Measurements from ENCODE around the gene PRKCH.

The PRKCH gene

DNA sequence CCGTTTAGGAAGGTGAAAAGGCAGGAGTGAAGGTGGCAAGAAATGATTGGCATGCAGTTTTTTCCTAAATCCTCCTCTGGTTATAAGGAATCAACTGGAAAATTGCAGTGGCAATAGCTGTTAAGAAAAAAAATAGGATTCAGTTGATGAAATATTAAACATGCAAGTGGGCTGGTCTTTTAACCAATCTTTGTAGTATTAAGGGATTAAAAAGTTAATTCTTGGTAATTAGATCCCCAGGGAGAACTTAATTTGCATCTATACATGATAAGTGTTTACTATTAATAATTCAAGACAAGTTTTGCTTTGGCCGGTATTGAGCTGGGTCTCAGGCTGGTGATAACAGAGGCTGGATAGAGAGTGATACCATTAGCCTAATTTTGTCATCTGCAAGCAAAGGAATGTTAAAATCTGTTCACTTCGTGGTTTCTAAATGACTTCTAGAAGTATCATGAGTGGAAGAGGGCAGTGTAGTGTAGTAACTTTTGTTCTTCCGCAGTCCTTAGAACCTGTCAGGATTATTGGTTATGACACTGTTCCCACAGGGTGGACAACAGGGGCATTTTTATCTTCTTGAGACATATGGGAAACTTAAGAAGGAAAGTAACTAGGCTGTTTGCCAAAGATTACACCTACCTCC, 118.5 kb downstream of the PRKCH start:
- Histone ChIP-seq H3F3A (ENCODE audit: insufficient read depth) (no peaks in the 10 kb centered on the region), H3K9ac (ENCODE audit: low read length) (no peak overlapping the region), H3K9me3 (ENCODE audit: insufficient read depth, low read length) (no peaks in the 10 kb centered on the region), H4K20me1 (ENCODE audit: low read depth, low read length) (no peaks in the 10 kb centered on the region), H2AFZ (ENCODE audit: low read depth, low read length, severe bottlenecking) (no peak overlapping the region), H3K79me2 (ENCODE audit: insufficient read depth, low read length) (no peaks in the 10 kb centered on the region), H3K4me2 (ENCODE audit: low read depth, low read length, poor library complexity, severe bottlenecking) (no peak overlapping the region), H3K36me3 (ENCODE audit: low read length) (no peaks in the 10 kb centered on the region), H3K27me3 (ENCODE audit: low read length) (no peaks in the 10 kb centered on the region), H3K9me2 (replicated peaks; ENCODE audit: insufficient read depth, low read length) (no peaks in the 10 kb centered on the region), H3K27ac (ENCODE audit: low read depth, low read length) (no peak overlapping the region), H3K4me3 (ENCODE audit: insufficient read depth, low read length, poor library complexity, severe bottlenecking) (no peak overlapping the region)
- no peak for TF ChIP-seq CTCF (IDR thresholded peaks at IDR 0.05; ENCODE audit: insufficient read depth, low read length, poor library complexity, severe bottlenecking)
- no peak for TF ChIP-seq EZH2phosphoT487 (conservative IDR thresholded peaks at IDR 0.05; ENCODE audit: low read length)

GRCh38 chr14:61443481-61443880, 122.1 kb downstream of the PRKCH start:
- no peaks in the 10 kb centered on the region for H3K9me3 ChIP-seq (ENCODE audit: insufficient read depth, low read length)
- no peaks in the 10 kb centered on the region for H3K36me3 ChIP-seq (ENCODE audit: low read length)
- no peaks in the 10 kb centered on the region for H3F3A ChIP-seq (ENCODE audit: insufficient read depth)
- H3K4me3 ChIP-seq (ENCODE audit: insufficient read depth, low read length, poor library complexity, severe bottlenecking) = no peak overlapping the region
- no peaks in the 10 kb centered on the region for H4K20me1 ChIP-seq (ENCODE audit: low read depth, low read length)
- no peak for TF ChIP-seq EZH2phosphoT487 (conservative IDR thresholded peaks at IDR 0.05; ENCODE audit: low read length)
- TF ChIP-seq CTCF (IDR thresholded peaks at IDR 0.05; ENCODE audit: insufficient read depth, low read length, poor library complexity, severe bottlenecking) = no peak
- H3K4me2 ChIP-seq (ENCODE audit: low read depth, low read length, poor library complexity, severe bottlenecking) = no peak overlapping the region
- no peaks in the 10 kb centered on the region for H3K27me3 ChIP-seq (ENCODE audit: low read length)
- no peak overlapping the region for H3K9ac ChIP-seq (ENCODE audit: low read length)
- H3K9me2 ChIP-seq (replicated peaks; ENCODE audit: insufficient read depth, low read length) = no peaks in the 10 kb centered on the region
- H3K27ac ChIP-seq (ENCODE audit: low read depth, low read length) = no peak overlapping the region
- H3K79me2 ChIP-seq (ENCODE audit: insufficient read depth, low read length) = no peaks in the 10 kb centered on the region
- no peak overlapping the region for H2AFZ ChIP-seq (ENCODE audit: low read depth, low read length, severe bottlenecking)

GRCh38 chr14:61444215-61444768, 122.9 kb downstream of the PRKCH start:
- Histone ChIP-seq H3K79me2 (ENCODE audit: insufficient read depth, low read length) (no peaks in the 10 kb centered on the region), H3F3A (ENCODE audit: insufficient read depth) (no peaks in the 10 kb centered on the region), H2AFZ (ENCODE audit: low read depth, low read length, severe bottlenecking) (no peak overlapping the region), H3K36me3 (ENCODE audit: low read length) (no peaks in the 10 kb centered on the region), H4K20me1 (ENCODE audit: low read depth, low read length) (no peaks in the 10 kb centered on the region), H3K27me3 (ENCODE audit: low read length) (no peaks in the 10 kb centered on the region), H3K9ac (ENCODE audit: low read length) (no peak overlapping the region), H3K27ac (ENCODE audit: low read depth, low read length) (no peak overlapping the region), H3K9me2 (replicated peaks; ENCODE audit: insufficient read depth, low read length) (no peaks in the 10 kb centered on the region), H3K4me3 (ENCODE audit: insufficient read depth, low read length, poor library complexity, severe bottlenecking) (no peak overlapping the region), H3K9me3 (ENCODE audit: insufficient read depth, low read length) (no peaks in the 10 kb centered on the region), H3K4me2 (ENCODE audit: low read depth, low read length, poor library complexity, severe bottlenecking) (no peak overlapping the region)
- TF ChIP-seq EZH2phosphoT487 (conservative IDR thresholded peaks at IDR 0.05; ENCODE audit: low read length) (no peak), CTCF (IDR thresholded peaks at IDR 0.05; ENCODE audit: insufficient read depth, low read length, poor library complexity, severe bottlenecking) (no peak)

Data from SU-DHL-6 (cell line).